HCT116 (cell line): ENCODE measurements around the gene ODF2L. TPM values are rescaled to one million over a fixed set of nuclear protein-coding genes. Genes with fewer than 3 reads are reported as not detected.

Experiments
- ATAC-seq: fragments of 200-7000 bp; cut with Tn5 transposase; 2 replicates; pipeline ENCODE4 v1.9.1; 2020; ENCODE audit warnings: mild to moderate bottlenecking, moderate library complexity
- BruUV-seq: library from RNA; stranded (reverse); fragments of 400-500 nt; replicated peaks from 2 replicates; lab custom pipeline; 2021; lab: Mats Ljungman, UMichigan
- CTCF ChIA-PET: fragments of 300-600 bp; sonication (Branson Sonifier 250); formaldehyde crosslinking; loops from one replicate; lab custom pipeline; 2021; ENCODE audit warnings: antibody characterized with exemption; lab: Charles Lee
- POLR2A ChIA-PET: fragments of 300-600, 350-600 bp; sonication (Branson Sonifier 250); formaldehyde crosslinking; loops from one replicate; lab custom pipeline; 2021; ENCODE audit warnings: antibody characterized with exemption; lab: Charles Lee
- RAD21 ChIA-PET, 2 experiments: fragments of 300-600 bp; sonication (Branson Sonifier 250); formaldehyde crosslinking; loops; one replicate each; lab custom pipeline; 2023; ENCODE audit warnings: low total read pairs in 2 of 2; ENCODE audit not compliant: uncharacterized antibody in 2 of 2, unreplicated experiment in 2 of 2, low non-redundant PET in 1 of 2; lab: Charles Lee
- DNase-seq: peaks from one replicate; pipeline ENCODE4 v3.0.0-alpha.2; 2010; ENCODE audit warnings: low read depth, low spot score
- H2AFZ ChIP-seq: fragments of 200-600 bp; shearing (Covaris generic), sonication (generic); 2 replicates; pipeline ENCODE4 v1.6.1; 2017; ENCODE audit warnings: low read depth, mixed run types, mixed read lengths, antibody characterized with exemption, low read length; ENCODE audit not compliant: poor library complexity, severe bottlenecking
- H3K27ac ChIP-seq: 2 replicates; pipeline ENCODE4 v1.5.1; 2012; ENCODE audit warnings: low read depth, low read length
- H3K27me3 ChIP-seq: fragments of 200-600 bp; sonication (generic); 2 replicates; pipeline ENCODE4 v1.6.1; 2016; ENCODE audit warnings: mixed run types, low read length, mixed read lengths; ENCODE audit not compliant: insufficient read depth
- H3K36me3 ChIP-seq, 2 experiments: fragments of 200-500 bp in 1 of 2; fragments of 200-600 bp in 1 of 2; sonication (Bioruptor generic) in 1 of 2; sonication (generic) in 1 of 2; 2 replicates each; pipeline versions ENCODE4 v1.5.1 to v1.6.1; 2014 to 2016; ENCODE audit warnings: low read length in 2 of 2, inconsistent platforms in 1 of 2, mixed read lengths in 1 of 2, mixed run types in 1 of 2; ENCODE audit not compliant: insufficient read depth in 2 of 2, control insufficient read depth in 1 of 2
- H3K4me1 ChIP-seq, 2 experiments: fragments of 200-600 bp in 1 of 2; sonication (generic) in 1 of 2; 2 replicates each; pipeline versions ENCODE4 v1.5.1 to v1.6.1; 2012 to 2017; ENCODE audit warnings: low read length in 2 of 2, inconsistent platforms in 1 of 2, mild to moderate bottlenecking in 1 of 2, mixed read lengths in 1 of 2, mixed run types in 1 of 2, moderate library complexity in 1 of 2; ENCODE audit not compliant: insufficient read depth in 2 of 2, control insufficient read depth in 1 of 2
- H3K4me2 ChIP-seq: fragments of 200-600 bp; sonication (generic); 2 replicates; pipeline ENCODE4 v1.6.1; 2017; ENCODE audit warnings: mixed run types, low read length, mixed read lengths
- H3K4me3 ChIP-seq, 2 experiments: fragments of 200-600 bp in 1 of 2; sonication (generic) in 1 of 2; replicated peaks in 1 of 2; 2 replicates each; pipeline ENCODE4 v1.5.1; 2011 to 2016; ENCODE audit warnings: low read length in 2 of 2, control low read depth in 1 of 2, low read depth in 1 of 2, mild to moderate bottlenecking in 1 of 2, mixed read lengths in 1 of 2, mixed run types in 1 of 2
- H3K79me2 ChIP-seq: fragments of 200-600 bp; sonication (generic); 2 replicates; pipeline ENCODE4 v1.6.1; 2017; ENCODE audit warnings: mild to moderate bottlenecking, mixed run types, low read length, moderate library complexity, mixed read lengths; ENCODE audit not compliant: insufficient read depth
- H3K9ac ChIP-seq: fragments of 200-600 bp; sonication (generic); 2 replicates; pipeline ENCODE4 v1.6.1; 2016; ENCODE audit warnings: low read length, mixed read lengths
- H3K9me2 ChIP-seq: fragments of 200-600 bp; sonication (generic), shearing (Covaris generic); 2 replicates; pipeline ENCODE4 v1.6.1; 2017; ENCODE audit warnings: mixed run types, mild to moderate bottlenecking, moderate library complexity; ENCODE audit not compliant: insufficient read depth
- H3K9me3 ChIP-seq, 2 experiments: fragments of 200-500 bp in 1 of 2; fragments of 200-600 bp in 1 of 2; sonication (Bioruptor generic) in 1 of 2; sonication (generic) in 1 of 2; 2 replicates each; pipeline ENCODE4 v1.6.1; 2014 to 2017; ENCODE audit warnings: low read length in 2 of 2, mixed read lengths in 2 of 2, inconsistent platforms in 1 of 2, low read depth in 1 of 2, mild to moderate bottlenecking in 1 of 2, mixed run types in 1 of 2, moderate library complexity in 1 of 2; ENCODE audit not compliant: control insufficient read depth in 1 of 2, insufficient read depth in 1 of 2
- H4K20me1 ChIP-seq: fragments of 200-600 bp; sonication (generic), shearing (Covaris generic); 2 replicates; pipeline ENCODE4 v1.6.1; 2017; ENCODE audit warnings: mixed run types, mild to moderate bottlenecking, moderate library complexity; ENCODE audit not compliant: insufficient read depth
- ATF3 ChIP-seq: IDR thresholded peaks from 2 replicates; pipeline ENCODE4 v1.6.1; 2012
- EGR1 ChIP-seq: IDR thresholded peaks from 2 replicates; pipeline ENCODE4 v1.6.1; 2012; ENCODE audit warnings: low read depth
- EZH2 ChIP-seq: fragments of 200-600 bp; sonication (generic); IDR thresholded peaks from 2 replicates; pipeline ENCODE4 v1.6.1; 2017; ENCODE audit warnings: antibody characterized with exemption, mixed run types
- EZH2phosphoT487 ChIP-seq: fragments of 200-600 bp; IDR thresholded peaks from 2 replicates; pipeline ENCODE4 v1.6.1; 2018; ENCODE audit warnings: antibody characterized with exemption, borderline replicate concordance
- JUND ChIP-seq: IDR thresholded peaks from 2 replicates; pipeline ENCODE4 v1.6.1; 2012
- POLR2A ChIP-seq: IDR thresholded peaks from 2 replicates; pipeline ENCODE4 v1.7.0; 2011; ENCODE audit warnings: borderline replicate concordance; ENCODE audit not compliant: insufficient read depth, insufficient read length; ENCODE audit errors: extremely low read depth
- REST ChIP-seq: IDR thresholded peaks from 2 replicates; pipeline ENCODE4 v1.6.1; 2012; ENCODE audit warnings: low read depth
- SP1 ChIP-seq: IDR thresholded peaks from 2 replicates; pipeline ENCODE4 v1.6.1; 2012; ENCODE audit warnings: low read depth
- SRF ChIP-seq: IDR thresholded peaks from 2 replicates; pipeline ENCODE4 v1.6.1; 2012; ENCODE audit warnings: low read depth
- TCF7L2 ChIP-seq: IDR thresholded peaks from 2 replicates; pipeline ENCODE4 v1.7.0; 2011; ENCODE audit warnings: borderline replicate concordance, inconsistent platforms; ENCODE audit not compliant: insufficient read depth, insufficient read length; ENCODE audit errors: extremely low read depth
- YY1 ChIP-seq: IDR thresholded peaks from 2 replicates; pipeline ENCODE4 v1.6.1; 2011; ENCODE audit warnings: low read length, low read depth, moderate library complexity, mild to moderate bottlenecking; ENCODE audit not compliant: insufficient replicate concordance; ENCODE audit errors: extremely low read depth
- ZFX ChIP-seq: fragments of 450-650 bp; IDR thresholded peaks from 2 replicates; pipeline ENCODE4 v1.6.1; 2017
- ZNF274 ChIP-seq: fragments of 200-500 bp; sonication (Bioruptor generic); IDR thresholded peaks from 2 replicates; pipeline ENCODE4 v1.6.1; 2014; ENCODE audit warnings: mild to moderate bottlenecking, low read depth, low read length, inconsistent platforms
- intact Hi-C: fragments of 100-400 bp; cut with micrococcal nuclease; formaldehyde crosslinking; loops from 2 replicates; pipeline ENCODE4 v1.10.0; 2022
- total RNA-seq: library from RNA; stranded (reverse); gene quantifications from one replicate; pipeline ENCODE4 v1.2.1, GENCODE V29; 2021; ENCODE audit not compliant: unreplicated experiment

The ODF2L gene
- total RNA-seq, 1 experiment from 2014 or later: 33.7 TPM

GRCh38 chr1:86322241-86322640, 73.9 kb downstream of the ODF2L start:
- H3K9me3 ChIP-seq: no peaks in the 10 kb centered on the region
- no TSS peak for BruUV-seq
- ChIA-PET CTCF (no interaction called here), POLR2A (no interaction called here), RAD21 (no interaction called here)
- H2AFZ ChIP-seq: no peak overlapping the region
- no peak overlapping the region for H3K4me3 ChIP-seq
- H3K27me3 ChIP-seq: no peaks in the 10 kb centered on the region
- DNase-seq (no peak), ATAC-seq (no peak)
- intact Hi-C loops: no loop called here
- no peak overlapping the region for H3K9ac ChIP-seq
- no peak overlapping the region for H3K4me2 ChIP-seq
- H3K79me2 ChIP-seq: no peaks in the 10 kb centered on the region
- no peak for TF ChIP-seq EZH2
- TF ChIP-seq POLR2A: no peak
- no peak for TF ChIP-seq JUND
- TF ChIP-seq EZH2phosphoT487: no peak
- TF ChIP-seq ZNF274: no peak
- TF ChIP-seq SRF: no peak
- no peak for TF ChIP-seq YY1
- TF ChIP-seq REST: no peak
- TF ChIP-seq SP1: no peak
- TF ChIP-seq ZFX: no peak
- no peak for TF ChIP-seq ATF3
- no peak for TF ChIP-seq TCF7L2
- no peak for TF ChIP-seq EGR1
- H3K9me2 ChIP-seq: no peaks in the 10 kb centered on the region
- no peaks in the 10 kb centered on the region for H4K20me1 ChIP-seq
- H3K36me3 ChIP-seq: no peaks in the 10 kb centered on the region
- H3K4me1 ChIP-seq: no peaks in the 10 kb centered on the region
- no peak overlapping the region for H3K27ac ChIP-seq
